IMR-90 (cell line): ENCODE measurements around the gene TBC1D4. TPM values are rescaled to one million over a fixed set of nuclear protein-coding genes. Genes with fewer than 3 reads are reported as not detected.

Source experiments
- ATAC-seq: fragments of 200-7000 bp; cut with Tn5 transposase; 2 replicates; pipeline ENCODE4 v1.9.1; 2020; ENCODE audit warnings: low read depth, mild to moderate bottlenecking, moderate library complexity
- BruUV-seq: library from RNA; stranded (reverse); fragments of 400-500 nt; replicated peaks from 2 replicates; lab custom pipeline; 2021; lab: Mats Ljungman, UMichigan
- CTCF ChIA-PET: fragments of 300-600 bp; formaldehyde crosslinking; extraction: SDS; loops from one replicate; lab custom pipeline; 2021; ENCODE audit warnings: antibody characterized with exemption; lab: Yijun Ruan, JAX
- POLR2A ChIA-PET: fragments of 300-600 bp; sonication (Branson Sonifier 250); formaldehyde crosslinking; loops from one replicate; lab custom pipeline; 2022; ENCODE audit warnings: antibody characterized with exemption; ENCODE audit not compliant: unreplicated experiment; lab: Charles Lee
- DNase-seq: peaks from one replicate; pipeline ENCODE4 v3.0.0; 2013
- H2AFZ ChIP-seq: replicated peaks from 2 replicates; pipeline ENCODE3; 2013; ENCODE audit warnings: low read length, mild to moderate bottlenecking; ENCODE audit not compliant: poor library complexity
- H2AK5ac ChIP-seq: 2 replicates; pipeline ENCODE4 v1.6.1; 2013; ENCODE audit warnings: low read depth, low read length, inconsistent platforms
- H2AK9ac ChIP-seq: replicated peaks from 2 replicates; pipeline ENCODE3; 2013; ENCODE audit warnings: mild to moderate bottlenecking, low read depth, low read length, moderate library complexity; ENCODE audit not compliant: poor library complexity
- H2BK120ac ChIP-seq: 2 replicates; pipeline ENCODE4 v1.6.1; 2013; ENCODE audit warnings: low read depth, low read length, inconsistent platforms
- H2BK15ac ChIP-seq: 3 replicates; pipeline ENCODE4 v1.6.1; 2013; ENCODE audit warnings: low read depth, low read length, inconsistent platforms
- H2BK20ac ChIP-seq: 2 replicates; pipeline ENCODE4 v1.6.1; 2013; ENCODE audit warnings: low read depth, mild to moderate bottlenecking, inconsistent platforms, low read length, moderate library complexity
- H2BK5ac ChIP-seq: 2 replicates; pipeline ENCODE4 v1.6.1; 2013; ENCODE audit warnings: mild to moderate bottlenecking, low read depth, low read length, inconsistent platforms; ENCODE audit not compliant: poor library complexity, severe bottlenecking
- H3K14ac ChIP-seq: replicated peaks from 2 replicates; pipeline ENCODE4 v1.6.1; 2013; ENCODE audit warnings: low read depth, low read length, inconsistent platforms
- H3K18ac ChIP-seq: 2 replicates; pipeline ENCODE4 v1.6.1; 2013; ENCODE audit warnings: low read depth, low read length, control low read depth
- H3K23ac ChIP-seq: 2 replicates; pipeline ENCODE4 v1.6.1; 2013; ENCODE audit warnings: low read depth, low read length, inconsistent platforms
- H3K27ac ChIP-seq: 2 replicates; pipeline ENCODE4 v1.5.1; 2013; ENCODE audit warnings: mild to moderate bottlenecking, control low read depth, low read length; ENCODE audit not compliant: insufficient read depth
- H3K27me3 ChIP-seq: 2 replicates; pipeline ENCODE4 v1.6.1; 2013; ENCODE audit warnings: low read length; ENCODE audit not compliant: control insufficient read depth, insufficient read depth
- H3K36me3 ChIP-seq: 2 replicates; pipeline ENCODE4 v1.6.1; 2013; ENCODE audit warnings: low read length, mixed read lengths; ENCODE audit not compliant: control insufficient read depth, insufficient read depth
- H3K4ac ChIP-seq: 2 replicates; pipeline ENCODE4 v1.6.1; 2013; ENCODE audit warnings: low read depth, low read length, inconsistent platforms
- H3K4me1 ChIP-seq: 2 replicates; pipeline ENCODE4 v1.6.1; 2013; ENCODE audit warnings: low read length, mixed read lengths; ENCODE audit not compliant: control insufficient read depth, insufficient read depth
- H3K4me2 ChIP-seq: 2 replicates; pipeline ENCODE4 v1.6.1; 2013; ENCODE audit warnings: low read depth, mild to moderate bottlenecking, control low read depth, low read length, moderate library complexity
- H3K4me3 ChIP-seq: 2 replicates; pipeline ENCODE4 v1.5.1; 2013; ENCODE audit warnings: low read depth, mild to moderate bottlenecking, control low read depth, low read length, moderate library complexity; ENCODE audit not compliant: insufficient read depth
- H3K56ac ChIP-seq: 2 replicates; pipeline ENCODE4 v1.6.1; 2013; ENCODE audit warnings: low read length, inconsistent platforms; ENCODE audit not compliant: insufficient read depth; ENCODE audit errors: extremely low read depth
- H3K79me1 ChIP-seq, 2 experiments: 2 replicates each; pipeline ENCODE4 v1.6.1; 2013; ENCODE audit warnings: low read length in 2 of 2, inconsistent platforms in 1 of 2, low read depth in 1 of 2
- H3K9ac ChIP-seq: 2 replicates; pipeline ENCODE4 v1.6.1; 2013; ENCODE audit warnings: low read depth, low read length, control low read depth
- H3K9me1 ChIP-seq: 2 replicates; pipeline ENCODE4 v1.6.1; 2013; ENCODE audit warnings: low read length, inconsistent platforms; ENCODE audit not compliant: insufficient read depth
- H3K9me3 ChIP-seq: 2 replicates; pipeline ENCODE4 v1.6.1; 2013; ENCODE audit warnings: low read length; ENCODE audit not compliant: control insufficient read depth, insufficient read depth
- H4K20me1 ChIP-seq: 2 replicates; pipeline ENCODE4 v1.6.1; 2013; ENCODE audit warnings: low read length, inconsistent platforms; ENCODE audit not compliant: insufficient read depth
- H4K5ac ChIP-seq: 2 replicates; pipeline ENCODE4 v1.6.1; 2013; ENCODE audit warnings: mild to moderate bottlenecking, low read depth, low read length, control low read depth
- H4K8ac ChIP-seq, 2 experiments: 2 replicates each; pipeline ENCODE4 v1.6.1; 2013; ENCODE audit warnings: low read depth in 2 of 2, low read length in 2 of 2, control low read depth in 1 of 2, inconsistent platforms in 1 of 2
- H4K91ac ChIP-seq: 2 replicates; pipeline ENCODE4 v1.6.1; 2013; ENCODE audit warnings: low read depth, low read length, inconsistent platforms; ENCODE audit not compliant: insufficient read depth
- BHLHE40 ChIP-seq: fragments of 150-350 bp; IDR thresholded peaks from 2 replicates; pipeline ENCODE4 v1.6.1; 2016; ENCODE audit warnings: mild to moderate bottlenecking, low read depth, low read length
- CEBPB ChIP-seq: IDR thresholded peaks from 2 replicates; pipeline ENCODE4 v1.6.1; 2012; ENCODE audit warnings: low read depth, low read length, improper control_type of control experiment
- CHD1 ChIP-seq: IDR thresholded peaks from 2 replicates; pipeline ENCODE4 v1.6.1; 2012; ENCODE audit warnings: low read depth, low read length, improper control_type of control experiment
- CTCF ChIP-seq: conservative IDR thresholded peaks from 2 replicates; pipeline ENCODE4 v1.5.1; 2012; ENCODE audit warnings: mild to moderate bottlenecking, low read depth, low read length, improper control_type of control experiment
- ELK1 ChIP-seq: fragments of 150-350 bp; IDR thresholded peaks from 2 replicates; pipeline ENCODE4 v1.6.1; 2016; ENCODE audit warnings: low read depth, mild to moderate bottlenecking, low read length, moderate library complexity, borderline replicate concordance
- FOS ChIP-seq: fragments of 150-350 bp; IDR thresholded peaks from 2 replicates; pipeline ENCODE4 v1.6.1; 2016; ENCODE audit warnings: low read depth, low read length
- MAFK ChIP-seq: IDR thresholded peaks from 2 replicates; pipeline ENCODE4 v1.6.1; 2012; ENCODE audit warnings: low read depth, low read length, improper control_type of control experiment
- MAZ ChIP-seq: IDR thresholded peaks from 2 replicates; pipeline ENCODE4 v1.6.1; 2012; ENCODE audit warnings: low read depth, mild to moderate bottlenecking, low read length, improper control_type of control experiment, moderate library complexity, borderline replicate concordance
- MXI1 ChIP-seq: IDR thresholded peaks from 2 replicates; pipeline ENCODE4 v1.6.1; 2012; ENCODE audit warnings: low read depth, mild to moderate bottlenecking, low read length, moderate library complexity, borderline replicate concordance
- NFE2L2 ChIP-seq: fragments of 150-350 bp; IDR thresholded peaks from 2 replicates; pipeline ENCODE4 v1.6.1; 2016; ENCODE audit warnings: low read depth, mild to moderate bottlenecking, low read length
- POLR2A ChIP-seq: IDR thresholded peaks from 2 replicates; pipeline ENCODE4 v1.6.1; 2012; ENCODE audit warnings: mild to moderate bottlenecking, low read depth, low read length
- RAD21 ChIP-seq: IDR thresholded peaks from 2 replicates; pipeline ENCODE4 v1.6.1; 2012; ENCODE audit warnings: low read length, improper control_type of control experiment
- RCOR1 ChIP-seq: IDR thresholded peaks from 2 replicates; pipeline ENCODE4 v1.6.1; 2012; ENCODE audit warnings: mild to moderate bottlenecking, low read length, improper control_type of control experiment; ENCODE audit not compliant: insufficient replicate concordance
- RFX5 ChIP-seq: IDR thresholded peaks from 2 replicates; pipeline ENCODE4 v1.8.0; 2012; ENCODE audit warnings: low read depth, mild to moderate bottlenecking, low read length, moderate library complexity
- SMC3 ChIP-seq: fragments of 150-350 bp; IDR thresholded peaks from 2 replicates; pipeline ENCODE4 v1.6.1; 2016; ENCODE audit warnings: low read depth, mild to moderate bottlenecking, antibody characterized with exemption, low read length, moderate library complexity
- WGBS, 2 experiments: methylation state at CpG; one replicate each; pipeline versions ENCODE4 v1.1.5 to v1.1.7; 2013; ENCODE audit warnings: missing lambda C conversion rate in 2 of 2; ENCODE audit not compliant: insufficient read length in 1 of 2; ENCODE audit errors: extremely low coverage in 2 of 2; 5-methylcytosine and 5-hydroxymethylcytosine counted together
- dilution Hi-C: fragments of 300-500 bp; cut with HindIII; formaldehyde crosslinking; loops from one replicate; pipeline ENCODE4 v1.14.3; 2018; ENCODE audit warnings: low sequenced_read_pairs; ENCODE audit not compliant: unreplicated experiment
- in situ Hi-C: fragments of 300-500 bp; cut with MboI; formaldehyde crosslinking; loops from 3 replicates; pipeline ENCODE4 v1.14.3; 2019; ENCODE audit warnings: low sequenced_read_pairs, inconsistent platforms, mixed read lengths
- intact Hi-C: fragments of 100-400 bp; cut with micrococcal nuclease; formaldehyde crosslinking; loops from 2 replicates; pipeline ENCODE4 v1.10.0; 2022
- polyA plus RNA-seq, 3 experiments: library from polyadenylated mRNA; depleted of rRNA; stranded (reverse); fragments of >200 nt; gene quantifications; 2 replicates each; pipeline ENCODE4 v1.2.3, GENCODE V29; 2012; ENCODE audit warnings: low replicate concordance in 1 of 3
- total RNA-seq: library from RNA; depleted of rRNA; stranded (reverse); fragments of >200 nt; gene quantifications from 2 replicates; pipeline ENCODE4 v1.2.3, GENCODE V29; 2012
- TF ChIP-seq, protein P1 (sequence below): fragments of 150-350 bp; IDR thresholded peaks from 2 replicates; pipeline ENCODE4 v1.6.1; 2017; ENCODE audit warnings: mild to moderate bottlenecking, antibody characterized with exemption, low read length, low read depth

TBC1D4 gene
- total and polyA plus RNA-seq, 2 of the 4 experiments (the other 2 are of a cell fraction), result 7.5 to 22.8 TPM

GRCh38 chr13:75370774-75371173, 111.2 kb downstream of the TBC1D4 start:
- H2BK120ac ChIP-seq, result no peak overlapping the region
- H3K56ac ChIP-seq, result no peak overlapping the region
- peaks cover 0 to 14% of the 10 kb centered on the region in 2 experiments; a peak in 2 of 4 replicates for H3K79me1 ChIP-seq
- no peak overlapping the region for H3K27ac ChIP-seq
- intact Hi-C loops (loop anchor here (10.0 kb wide), 1 partner anchor 74 kb away; no protein-coding TSS in a partner anchor), in situ Hi-C loops (loop anchor here (10.0 kb wide), 1 partner anchor 174 kb away; the partner anchor contains the start of gene UCHL3), dilution Hi-C loops (no loop called here)
- ChIA-PET POLR2A (no interaction called here), CTCF (interaction anchor here (0.6 to 1.0 kb wide), 2 partner anchors 111 to 610 kb away, joined by 3 read pairs; partner anchors contain the start of gene TBC1D4)
- no peak overlapping the region for H3K23ac ChIP-seq
- H3K4ac ChIP-seq, result no peak overlapping the region
- no peak overlapping the region for H2AK9ac ChIP-seq
- no peak overlapping the region for H2AK5ac ChIP-seq
- no peak overlapping the region for H2AFZ ChIP-seq
- ATAC-seq (no peak), DNase-seq (no peak)
- no peak overlapping the region for H4K91ac ChIP-seq
- H4K8ac ChIP-seq, result no peak overlapping the region
- H3K4me3 ChIP-seq, result no peak overlapping the region
- TF ChIP-seq SMC3 (no peak), CTCF (no peak), RAD21 (no peak), MAZ (no peak), POLR2A (no peak), MAFK (no peak), MXI1 (no peak), CEBPB (no peak), RFX5 (no peak), RCOR1 (no peak), ELK1 (no peak), FOS (no peak), NFE2L2 (no peak), BHLHE40 (no peak), CHD1 (no peak)
- TF ChIP-seq, protein P1, sequence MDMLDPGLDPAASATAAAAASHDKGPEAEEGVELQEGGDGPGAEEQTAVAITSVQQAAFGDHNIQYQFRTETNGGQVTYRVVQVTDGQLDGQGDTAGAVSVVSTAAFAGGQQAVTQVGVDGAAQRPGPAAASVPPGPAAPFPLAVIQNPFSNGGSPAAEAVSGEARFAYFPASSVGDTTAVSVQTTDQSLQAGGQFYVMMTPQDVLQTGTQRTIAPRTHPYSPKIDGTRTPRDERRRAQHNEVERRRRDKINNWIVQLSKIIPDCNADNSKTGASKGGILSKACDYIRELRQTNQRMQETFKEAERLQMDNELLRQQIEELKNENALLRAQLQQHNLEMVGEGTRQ, result no peak
- H2BK5ac ChIP-seq, result no peak overlapping the region
- H3K4me1 ChIP-seq, result peaks cover 7% of the 10 kb centered on the region; the same call in 1 of the 2 replicates
- no peaks in the 10 kb centered on the region for H4K20me1 ChIP-seq
- H3K36me3 ChIP-seq, result no peaks in the 10 kb centered on the region
- no TSS peak for BruUV-seq
- H2BK15ac ChIP-seq, result no peak overlapping the region
- H4K5ac ChIP-seq, result no peak overlapping the region
- H3K4me2 ChIP-seq, result no peak overlapping the region
- H3K18ac ChIP-seq, result no peak overlapping the region
- no peaks in the 10 kb centered on the region for H3K9me3 ChIP-seq
- no peak overlapping the region for H3K14ac ChIP-seq
- peaks cover 4% of the 10 kb centered on the region for H3K9me1 ChIP-seq
- no CpG with 5 or more reads among the region's 1 CpG for WGBS, 2 experiments
- no peak overlapping the region for H3K9ac ChIP-seq
- no peak overlapping the region for H2BK20ac ChIP-seq
- H3K27me3 ChIP-seq, result no peaks in the 10 kb centered on the region
